GM12878 (cell line): Measurements from ENCODE around the gene PSMD8.

ENCODE experiments used
- ATF2 ChIP-seq: IDR thresholded peaks from 2 replicates; pipeline ENCODE4 v1.6.1; 2012; ENCODE audit warnings: low read length, inconsistent platforms
- BMI1 ChIP-seq: fragments of 450-650 bp; IDR thresholded peaks from 2 replicates; pipeline ENCODE4 v1.6.1; 2016; ENCODE audit warnings: mild to moderate bottlenecking, moderate library complexity, borderline replicate concordance
- CBX3 ChIP-seq: fragments of 200-600 bp; sonication (generic); IDR thresholded peaks from 2 replicates; pipeline ENCODE4 v1.6.1; 2016; ENCODE audit warnings: low read depth, borderline replicate concordance
- CREB1 ChIP-seq: IDR thresholded peaks from 2 replicates; pipeline ENCODE4 v1.6.1; 2012; ENCODE audit warnings: low read depth, mild to moderate bottlenecking, inconsistent platforms
- CTCF ChIP-seq, 3 experiments: IDR thresholded peaks in 2 of 3; conservative IDR thresholded peaks in 1 of 3; 2 replicates each; pipeline ENCODE4 v1.5.1; 2011; ENCODE audit warnings: low read depth in 3 of 3, low read length in 3 of 3, mild to moderate bottlenecking in 3 of 3, control low read depth in 2 of 3, moderate library complexity in 2 of 3, inconsistent platforms in 1 of 3, mixed read lengths in 1 of 3; ENCODE audit not compliant: control insufficient read depth in 2 of 3, insufficient read depth in 1 of 3; ENCODE audit errors: extremely low read depth in 1 of 3
- GABPA ChIP-seq: IDR thresholded peaks from 2 replicates; pipeline ENCODE4 v1.6.1; 2014; ENCODE audit warnings: antibody characterized with exemption, low read depth, mild to moderate bottlenecking, inconsistent platforms
- JUND ChIP-seq: IDR thresholded peaks from 2 replicates; pipeline ENCODE4 v1.6.1; 2012; ENCODE audit warnings: low read depth, mild to moderate bottlenecking, low read length, improper control_type of control experiment, moderate library complexity
- NFXL1 ChIP-seq: fragments of 450-650 bp; IDR thresholded peaks from 2 replicates; pipeline ENCODE4 v1.6.1; 2017; ENCODE audit warnings: antibody characterized with exemption, mild to moderate bottlenecking, borderline replicate concordance
- NRF1 ChIP-seq: conservative IDR thresholded peaks from 2 replicates; pipeline ENCODE4 v1.6.1; 2011; ENCODE audit warnings: mild to moderate bottlenecking, low read depth, low read length, improper control_type of control experiment
- RAD21 ChIP-seq: IDR thresholded peaks from 2 replicates; pipeline ENCODE4 v1.6.1; 2011; ENCODE audit warnings: mild to moderate bottlenecking, low read depth, low read length, moderate library complexity; ENCODE audit not compliant: insufficient read depth
- YY1 ChIP-seq: IDR thresholded peaks from 2 replicates; pipeline ENCODE4 v1.6.1; 2011; ENCODE audit warnings: low read depth, mild to moderate bottlenecking, low read length
- ZNF622 ChIP-seq: fragments of 450-650 bp; IDR thresholded peaks from 2 replicates; pipeline ENCODE4 v1.6.1; 2017; ENCODE audit warnings: mild to moderate bottlenecking, inconsistent platforms

GRCh38 chr19:38375748-38376147 lies 1.4 kb downstream of the PSMD8 start:
- TF ChIP-seq GABPA (no peak), ATF2 (no peak), RAD21 (no peak), CTCF (IDR thresholded peaks at IDR 0.05 in 2 of 3, conservative IDR thresholded peaks at IDR 0.05 in 1 of 3; ENCODE audit: control insufficient read depth in 2 of 3, extremely low read depth in 1 of 3, insufficient read depth in 1 of 3, low read depth in 3 of 3, low read length in 3 of 3) (no peak), JUND (no peak), CBX3 (no peak), YY1 (no peak), NRF1 (no peak), BMI1 (no peak), NFXL1 (no peak), CREB1 (no peak), ZNF622 (no peak)
